T-helper 2 cell treated with Interferon-gamma antibody and Interleukin-4, amounts not matched to agents 100 ng/mL and 5 ng/mL, for 36 hours (primary cell): ENCODE data around the gene MAEA. TPM values are rescaled to one million over a fixed set of nuclear protein-coding genes. Genes with fewer than 3 reads are reported as not detected.
"Not testable (repeated sequence)": the region's sequence is repeated elsewhere in the genome, so short reads cannot be mapped to it uniquely, and the experiment has no call there.

Experiments
- intact Hi-C: fragments of 100-400 bp; cut with micrococcal nuclease; formaldehyde crosslinking; loops from one replicate; pipeline ENCODE4 v1.15.1; 2023
- total RNA-seq: library from RNA; stranded (reverse); gene quantifications from 2 replicates; pipeline ENCODE4 v1.2.3, GENCODE V29; 2022

The MAEA gene
- total RNA-seq, 1 donor from 2014 or later, result 62.9 TPM

- intact Hi-C loops, result no loop called here
These were observed 12.7 kb upstream of the MAEA start for GRCh38 chr4:1276984-1277383.

- intact Hi-C loops, result no loop called here
These were observed 11.7 kb upstream of the MAEA start for GRCh38 chr4:1277667-1278665.

DNA sequence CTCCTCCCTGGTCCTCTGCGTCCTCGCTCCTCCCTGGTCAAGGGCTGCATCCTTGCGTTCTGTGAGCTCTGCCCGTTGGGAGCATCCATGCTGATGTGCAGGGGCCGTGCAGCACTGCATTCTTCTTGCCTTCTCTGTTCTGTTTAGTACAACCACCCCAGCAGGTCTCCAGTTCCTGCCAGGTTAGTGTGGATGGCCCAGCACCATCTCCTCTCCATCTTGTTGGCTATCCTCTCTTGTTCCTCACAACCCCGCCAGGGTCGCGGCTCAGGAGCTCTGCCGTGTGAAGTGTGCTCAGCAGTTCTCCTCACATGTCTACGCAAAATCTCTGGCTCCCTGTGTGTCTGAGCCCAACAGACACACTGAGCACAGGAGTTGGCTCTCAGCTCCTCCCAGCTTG, 10.4 kb upstream of the MAEA start:
- intact Hi-C loops, result no loop called here

DNA sequence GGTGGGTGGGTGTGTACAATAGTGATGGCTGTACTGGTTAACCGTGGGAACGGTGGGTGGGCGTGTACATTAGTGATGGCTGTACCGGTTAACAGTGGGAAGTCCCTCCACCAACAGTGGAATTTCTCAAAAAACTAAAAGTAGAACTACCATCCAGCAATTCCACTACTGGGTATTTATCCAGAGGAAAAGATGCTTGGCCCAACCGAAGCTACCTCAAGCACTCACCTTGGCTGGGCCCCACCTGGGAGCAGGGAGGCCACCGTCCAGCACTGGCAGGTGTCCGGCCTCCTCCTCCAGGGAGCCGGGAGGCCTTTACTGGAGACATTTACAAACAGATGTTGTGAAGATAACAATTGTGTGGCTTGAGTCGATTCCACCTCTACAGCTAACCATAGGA, 6.0 kb upstream of the MAEA start:
- intact Hi-C loops, result no loop called here

DNA sequence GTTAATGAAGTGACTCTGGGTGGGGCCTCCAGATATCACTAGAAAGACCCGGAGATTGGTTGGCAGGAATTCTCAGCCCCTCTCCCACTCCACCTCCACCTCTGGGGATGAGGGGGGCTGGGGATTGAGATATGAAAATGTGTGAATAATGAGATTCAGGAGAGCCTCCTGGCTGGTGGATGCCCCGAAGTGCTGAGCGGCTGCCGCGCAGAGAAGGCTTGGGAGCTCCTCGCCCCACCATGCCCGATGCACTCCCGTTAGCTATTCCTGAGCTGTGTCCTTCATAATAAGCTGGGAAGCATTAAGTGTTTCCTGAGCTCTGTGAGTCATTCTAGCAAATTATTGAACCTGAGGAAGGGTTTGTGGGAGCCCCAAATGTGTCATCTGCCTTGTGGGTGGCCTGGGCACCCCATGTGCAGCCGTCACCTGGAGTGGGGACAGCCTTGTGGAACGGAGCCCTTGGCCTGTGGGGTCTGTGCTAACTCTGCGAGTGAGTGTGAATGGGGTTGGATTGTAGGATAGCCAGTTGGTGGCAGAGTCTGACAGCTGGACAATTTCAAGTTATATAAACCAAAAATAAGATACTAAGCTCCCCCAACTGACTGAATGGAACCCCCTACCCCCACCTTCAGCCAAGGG, 4.4 kb upstream of the MAEA start:
- intact Hi-C loops, result loop anchor here (5.0 kb wide), 2 partner anchors 353 to 503 kb away; partner anchors contain the start of genes GAK and TMEM175

- intact Hi-C loops, result loop anchor here (1.0 to 5.0 kb wide), 4 partner anchors 119 to 504 kb away; partner anchors contain the start of genes GAK and TMEM175
These were observed 3.7 kb upstream of the MAEA start for GRCh38 chr4:1285790-1286553.

GRCh38 chr4:1288786-1289185, 905 bp upstream of the MAEA start:
- intact Hi-C loops, result loop anchor here (1.0 to 5.0 kb wide), 6 partner anchors 21 to 506 kb away; partner anchors contain the start of genes GAK and TMEM175

DNA sequence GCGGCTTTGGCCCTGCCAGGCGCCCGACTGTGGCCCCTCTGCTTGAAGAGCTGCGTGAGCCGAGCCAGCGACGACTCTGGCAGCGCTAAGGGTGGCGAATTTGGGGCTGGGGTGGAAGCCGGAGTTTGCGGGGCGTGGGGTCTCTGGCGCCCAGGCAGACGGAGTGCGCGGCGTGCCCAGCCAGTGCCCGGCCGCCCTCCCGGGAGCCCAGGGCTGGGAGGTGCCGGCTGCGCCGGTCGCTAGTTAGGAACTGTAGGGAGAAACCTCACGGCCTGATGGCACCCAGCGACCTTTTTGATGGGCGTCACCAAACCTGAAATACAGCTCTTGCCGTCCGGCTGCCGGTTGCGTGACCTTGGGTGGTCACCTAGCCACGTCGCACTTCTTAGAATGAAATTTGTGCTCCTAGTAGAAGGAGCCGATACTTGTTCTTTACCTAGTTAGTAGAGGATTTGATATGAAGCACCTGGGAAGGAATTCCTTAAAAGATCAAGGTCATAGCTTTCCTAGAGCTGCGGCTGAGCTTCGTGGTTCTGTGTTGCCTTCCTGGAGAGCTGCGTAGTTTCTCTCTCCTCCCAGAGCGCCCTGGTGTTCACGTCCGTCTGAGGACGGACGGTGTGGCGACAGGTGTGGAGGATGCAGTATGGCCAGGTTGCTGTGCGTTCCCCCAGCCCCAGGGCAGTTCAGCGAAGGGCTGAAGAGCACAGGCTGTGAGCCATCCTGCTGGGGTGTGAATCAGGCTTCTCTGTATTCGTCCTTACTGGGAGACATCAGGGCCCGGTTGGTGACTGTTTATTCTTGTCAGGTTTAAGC, 680 bp downstream of the MAEA start:
- intact Hi-C loops, result loop anchor here (1.0 kb wide), 1 partner anchor 61 kb away; no protein-coding TSS in a partner anchor

DNA sequence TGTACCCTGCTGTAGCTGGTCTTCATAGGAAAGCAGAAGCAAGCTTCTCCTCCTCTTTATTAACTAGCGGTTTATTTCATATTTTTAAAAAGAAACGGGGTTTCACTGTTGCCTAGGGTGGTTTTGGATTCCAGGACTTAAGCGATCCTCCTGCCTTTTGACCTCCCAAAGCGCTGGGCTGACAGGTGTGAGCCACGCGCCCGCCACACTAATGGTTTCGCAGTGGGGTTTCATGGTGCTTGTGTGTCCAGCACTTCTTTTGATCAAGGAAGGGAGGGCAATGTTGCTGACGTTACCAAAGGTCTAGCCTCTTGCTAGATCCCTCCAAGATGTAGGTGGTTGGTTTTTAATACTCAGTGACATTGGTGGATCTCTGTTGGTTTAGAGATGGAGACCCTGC, 1.4 kb downstream of the MAEA start:
- intact Hi-C loops, result no loop called here

DNA sequence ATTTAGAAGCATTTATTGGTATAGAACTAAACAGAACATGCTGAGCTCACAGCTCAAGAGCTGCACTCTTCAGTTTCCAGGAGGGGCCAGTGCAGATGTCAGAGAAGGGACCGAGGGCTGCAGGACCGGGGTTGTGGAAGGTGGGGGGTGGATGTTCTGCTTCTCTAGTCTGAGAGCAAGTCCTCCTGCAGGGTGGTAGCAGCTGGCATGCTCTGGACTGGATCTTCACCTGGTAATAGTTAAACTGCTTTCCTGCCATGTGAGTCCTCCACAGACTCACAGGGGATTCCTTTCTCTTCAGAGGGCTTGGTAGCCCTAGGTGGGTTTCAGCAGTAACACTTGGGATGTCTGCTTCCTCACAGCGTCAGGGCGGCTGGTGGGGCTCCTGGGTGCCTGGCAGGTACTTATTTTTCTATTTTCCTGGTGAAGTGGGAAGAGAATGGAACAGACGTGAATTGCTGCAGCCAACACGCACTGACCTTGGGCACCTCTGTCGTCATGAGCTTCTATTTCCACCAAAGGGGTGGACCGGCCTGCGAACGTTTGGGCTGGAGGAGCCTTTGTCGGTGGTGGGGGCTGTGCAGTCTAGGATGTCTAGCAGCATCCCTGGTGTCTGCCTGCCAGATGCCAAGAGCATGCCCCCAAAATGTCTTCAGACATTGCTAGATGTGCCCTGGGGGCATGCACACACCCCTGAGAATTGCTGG, 2.5 kb downstream of the MAEA start:
- intact Hi-C loops, result no loop called here

- intact Hi-C loops, result not testable (repeated sequence)
These were observed 3.0 kb downstream of the MAEA start for GRCh38 chr4:1292703-1293011.

GRCh38 chr4:1293531-1293941, 3.8 kb downstream of the MAEA start:
- intact Hi-C loops, result no loop called here

- intact Hi-C loops, result no loop called here
These were observed 4.3 kb downstream of the MAEA start for GRCh38 chr4:1293991-1294390.

GRCh38 chr4:1294424-1294823, 4.7 kb downstream of the MAEA start:
- intact Hi-C loops, result no loop called here

- intact Hi-C loops, result no loop called here
These were observed 5.2 kb downstream of the MAEA start for GRCh38 chr4:1294891-1295290.

GRCh38 chr4:1295405-1296055, 5.8 kb downstream of the MAEA start:
- intact Hi-C loops, result no loop called here

GRCh38 chr4:1296324-1297022, 6.8 kb downstream of the MAEA start:
- intact Hi-C loops, result no loop called here

GRCh38 chr4:1297023-1297395, 7.3 kb downstream of the MAEA start:
- intact Hi-C loops, result no loop called here
